Erythroblast (primary cell): ENCODE data around the gene GPR15.

Source experiments
- GATA1 ChIP-seq: IDR thresholded peaks from 2 replicates; pipeline ENCODE4 v1.6.1; 2011; ENCODE audit warnings: low read depth, mild to moderate bottlenecking, control low read depth, low read length, moderate library complexity
- POLR2A ChIP-seq: IDR thresholded peaks from 2 replicates; pipeline ENCODE4 v1.6.1; 2011; ENCODE audit warnings: mild to moderate bottlenecking, low read length

DNA sequence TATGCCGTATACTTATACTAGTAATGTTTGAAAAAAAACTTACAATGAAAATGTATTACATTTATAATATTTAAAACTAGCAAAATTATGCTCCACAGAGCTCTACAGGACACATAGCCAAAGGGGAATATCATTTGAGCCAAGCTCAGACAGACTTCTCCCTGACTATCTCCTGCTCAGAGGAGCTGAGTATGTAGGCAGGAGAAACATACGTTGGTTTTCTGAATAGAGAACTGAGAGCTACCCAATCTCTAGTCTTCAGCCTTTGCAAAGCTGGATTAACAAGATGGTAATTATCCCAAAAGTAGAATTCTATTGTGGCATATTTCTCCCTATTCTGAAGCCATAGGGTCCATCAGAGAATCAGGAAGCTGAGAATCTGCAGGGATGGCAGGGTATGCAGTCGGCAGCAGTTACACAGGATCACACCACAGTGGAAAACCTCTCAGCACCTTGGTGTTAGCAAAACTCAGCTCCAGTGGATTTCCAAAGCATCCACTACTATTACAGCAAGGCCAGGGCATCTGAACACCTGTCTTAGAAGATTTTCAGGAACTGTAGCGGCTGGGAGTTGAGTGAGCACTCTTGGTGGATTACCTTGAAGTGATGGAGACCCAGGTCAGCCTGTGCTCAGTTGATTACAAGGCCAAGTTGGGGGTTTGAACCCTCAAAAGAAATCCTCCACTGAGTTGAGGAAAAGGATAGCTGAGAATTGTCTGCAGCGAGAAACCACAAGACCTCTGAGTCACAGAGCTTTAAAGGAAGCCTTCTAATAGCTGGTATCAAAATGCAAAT is 30.1 kb downstream of the GPR15 start:
- TF ChIP-seq POLR2A = no peak
- no peak for TF ChIP-seq GATA1
